Measurements from ENCODE around the gene NEU2.
"Not testable (repeated sequence)": the region's sequence is repeated elsewhere in the genome, so short reads cannot be mapped to it uniquely, and the experiment has no call there.

DNA sequence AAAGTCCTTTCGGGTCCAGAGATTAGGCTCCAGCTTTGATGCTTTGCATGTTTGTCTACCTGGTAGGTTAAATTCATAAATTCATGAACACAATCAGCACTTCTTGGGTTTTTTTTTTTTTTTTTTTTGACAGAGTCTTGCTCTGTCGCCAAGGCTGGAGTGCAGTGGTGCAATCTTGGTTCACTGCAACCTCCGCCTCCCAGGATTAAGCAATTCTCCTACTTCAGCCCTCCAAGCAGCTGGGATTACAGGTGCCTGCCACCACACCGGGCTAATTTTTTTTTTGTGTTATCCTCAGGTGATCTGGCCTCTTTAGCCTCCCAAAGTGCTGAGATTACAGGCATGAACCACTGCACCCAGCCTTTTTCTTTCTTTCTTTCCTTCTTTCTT is 32.7 kb downstream of the NEU2 start:
- TF ChIP-seq ZNF354C (tag by site-specific recombination; IDR thresholded peaks at IDR 0.05; ENCODE audit: borderline replicate concordance, low read depth); ZNF670 (tag by site-specific recombination; IDR thresholded peaks at IDR 0.05; ENCODE audit: low read depth); CTCF (tag by site-specific recombination; IDR thresholded peaks at IDR 0.05); ZNF701 (tag by site-specific recombination; IDR thresholded peaks at IDR 0.05); ZNF677 (tag by site-specific recombination; IDR thresholded peaks at IDR 0.05); ZNF626 (tag by site-specific recombination; IDR thresholded peaks at IDR 0.05): not testable (repeated sequence)
